Germinal center (tissue), 1 donor: ENCODE results near the gene HERPUD2.
A peak's percentile ranks its signal among the peaks of the same experiment; 100 is the strongest.
"Not testable (repeated sequence)": the region's sequence is repeated elsewhere in the genome, so short reads cannot be mapped to it uniquely, and the experiment has no call there.

Source experiments
- DNase-seq: peaks from one replicate; pipeline ENCODE4 v3.0.0; 2012; ENCODE audit warnings: mixed read lengths, low spot score

HERPUD2 gene

GRCh38 chr7:35604595-35604994, 90.3 kb downstream of the HERPUD2 start:
- DNase-seq, result no peak

DNA sequence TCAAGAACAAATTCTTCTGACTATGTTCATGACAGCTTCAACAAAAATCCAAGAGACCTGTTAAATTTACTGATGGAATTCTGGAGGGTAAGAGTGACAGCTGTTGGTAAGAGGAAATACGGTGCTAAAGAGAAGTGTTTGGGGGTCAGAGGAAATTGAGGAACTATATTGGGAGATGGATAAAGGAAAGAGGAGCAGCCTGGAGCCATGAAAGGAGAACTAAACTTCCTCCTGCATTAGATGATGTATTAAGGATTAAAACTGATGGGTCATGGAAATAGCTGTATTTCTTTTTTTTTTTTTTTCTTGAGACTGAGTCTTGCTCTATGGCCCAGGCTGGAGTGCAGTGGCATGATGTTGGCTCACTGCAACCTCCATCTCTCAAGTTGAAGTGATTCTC, 95.3 kb downstream of the HERPUD2 start:
- DNase-seq, result no peak

- DNase-seq, result no peak
Observed at GRCh38 chr7:35599061-35599460, 95.9 kb downstream of the HERPUD2 start.

DNA sequence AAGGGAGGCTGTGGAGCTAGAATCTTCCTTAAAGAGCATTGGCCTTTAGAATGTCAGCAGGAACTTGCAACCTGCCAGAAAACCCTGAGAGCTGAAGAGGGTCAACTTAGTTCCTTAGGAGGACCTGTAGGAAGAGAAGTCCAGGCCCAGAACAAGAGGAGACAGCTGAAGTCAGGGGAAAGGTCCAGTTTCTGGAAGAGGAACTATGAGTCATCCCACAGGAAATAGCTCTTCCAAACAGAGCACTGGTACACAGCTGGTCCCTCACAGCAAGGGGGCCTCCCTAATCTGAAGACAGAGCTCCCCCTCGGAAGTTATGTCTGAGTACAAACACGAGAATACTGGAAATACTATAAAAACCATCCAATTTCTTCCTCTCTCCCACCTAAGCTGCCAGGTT, 98.9 kb downstream of the HERPUD2 start:
- DNase-seq, result no peak

DNA sequence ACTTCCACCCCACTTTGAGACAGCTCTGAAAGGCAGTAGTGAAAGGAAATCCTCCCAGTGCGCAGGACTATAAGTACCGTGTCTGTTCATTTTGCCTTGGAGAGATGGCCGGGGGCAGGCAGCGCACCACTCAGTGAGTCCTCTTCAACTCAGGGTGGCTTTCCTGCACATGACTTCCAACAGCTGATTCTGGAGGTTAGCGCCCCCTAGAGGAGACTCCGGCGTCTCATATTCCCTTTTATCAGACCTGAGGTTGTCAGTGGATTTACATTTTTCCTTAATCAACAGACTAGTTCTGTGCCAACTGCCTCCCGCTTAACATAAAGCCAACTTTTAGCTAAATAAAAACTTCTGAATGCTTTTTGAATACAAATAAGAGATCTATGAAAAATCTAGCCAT, 101.0 kb downstream of the HERPUD2 start:
- peak; percentile 46 for DNase-seq

DNA sequence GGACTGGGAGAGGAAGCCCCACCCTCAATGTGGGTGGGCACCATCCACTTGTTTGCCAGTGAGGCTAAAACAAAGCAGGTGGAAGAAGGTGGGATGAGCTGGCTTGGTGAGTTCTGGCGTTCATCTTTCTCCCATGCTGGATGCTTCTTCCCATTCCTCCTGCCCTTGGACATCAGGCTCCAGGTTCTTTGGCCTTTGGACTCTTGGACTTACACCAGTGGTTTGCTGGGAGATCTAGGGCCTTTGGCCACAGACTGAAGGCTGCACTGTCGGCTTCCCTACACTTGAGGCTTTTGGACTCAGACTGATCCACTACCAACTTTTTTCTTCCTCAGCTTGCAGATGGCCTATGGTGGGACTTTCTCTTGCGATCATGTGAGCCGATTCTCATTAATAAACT, 106.3 kb downstream of the HERPUD2 start:
- DNase-seq, result no peak

- DNase-seq, result no peak
Observed at GRCh38 chr7:35584990-35585389, 109.9 kb downstream of the HERPUD2 start.

GRCh38 chr7:35584533-35584932, 110.4 kb downstream of the HERPUD2 start:
- DNase-seq, result not testable (repeated sequence)
